Ishikawa (cell line): ENCODE results near the gene TMEM94.

Experiments
- EGR1 ChIP-seq: IDR thresholded peaks from 2 replicates; pipeline ENCODE4 v1.6.1; 2012
- YY1 ChIP-seq: IDR thresholded peaks from 2 replicates; pipeline ENCODE4 v1.6.1; 2012; ENCODE audit warnings: low read depth
- TF ChIP-seq, protein P1 (sequence below): IDR thresholded peaks from 2 replicates; pipeline ENCODE4 v1.6.1; 2012

GRCh38 chr17:75445296-75445695, 11.1 kb upstream of the TMEM94 start:
- TF ChIP-seq YY1: no peak
- no peak for TF ChIP-seq EGR1
- TF ChIP-seq, protein P1, sequence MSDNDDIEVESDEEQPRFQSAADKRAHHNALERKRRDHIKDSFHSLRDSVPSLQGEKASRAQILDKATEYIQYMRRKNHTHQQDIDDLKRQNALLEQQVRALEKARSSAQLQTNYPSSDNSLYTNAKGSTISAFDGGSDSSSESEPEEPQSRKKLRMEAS: no peak
